Bronchial epithelial cell (primary cell): ENCODE data around the gene MCOLN1. TPM values are rescaled to one million over a fixed set of nuclear protein-coding genes. Genes with fewer than 3 reads are reported as not detected.
"Not testable (repeated sequence)": the region's sequence is repeated elsewhere in the genome, so short reads cannot be mapped to it uniquely, and the experiment has no call there.

Source experiments
- DNase-seq: peaks from one replicate; pipeline ENCODE4 v3.0.0-alpha.2; 2010; ENCODE audit warnings: low read depth
- FAIRE-seq: peaks from 2 replicates; lab custom pipeline; 2011; peaks lifted over from hg19 to GRCh38; lab: Jason Lieb, UNC
- H3K27me3 ChIP-seq: 2 replicates; pipeline ENCODE4 v1.5.1; 2011; ENCODE audit warnings: low read length; ENCODE audit not compliant: control insufficient read depth, insufficient read depth
- H3K36me3 ChIP-seq: 2 replicates; pipeline ENCODE4 v1.5.1; 2011; ENCODE audit warnings: low read length; ENCODE audit not compliant: control insufficient read depth, insufficient read depth
- H3K4me3 ChIP-seq: 2 replicates; pipeline ENCODE4 v1.5.1; 2011; ENCODE audit warnings: mild to moderate bottlenecking, low read depth, low read length, control low read depth
- total RNA-seq: library from RNA; depleted of rRNA; stranded (reverse); fragments of >200 nt; gene quantifications from 2 replicates; pipeline ENCODE4 v1.2.1, GENCODE V29; 2014
- TF ChIP-seq, protein P1 (sequence below): IDR thresholded peaks from 2 replicates; pipeline ENCODE4 v1.5.1; 2011; ENCODE audit warnings: mild to moderate bottlenecking, moderate library complexity, low read length, control low read depth, inconsistent platforms; ENCODE audit not compliant: insufficient read depth, severe bottlenecking

MCOLN1 gene
- total RNA-seq, 1 donor from 2014 or later = 3.7 TPM

DNA sequence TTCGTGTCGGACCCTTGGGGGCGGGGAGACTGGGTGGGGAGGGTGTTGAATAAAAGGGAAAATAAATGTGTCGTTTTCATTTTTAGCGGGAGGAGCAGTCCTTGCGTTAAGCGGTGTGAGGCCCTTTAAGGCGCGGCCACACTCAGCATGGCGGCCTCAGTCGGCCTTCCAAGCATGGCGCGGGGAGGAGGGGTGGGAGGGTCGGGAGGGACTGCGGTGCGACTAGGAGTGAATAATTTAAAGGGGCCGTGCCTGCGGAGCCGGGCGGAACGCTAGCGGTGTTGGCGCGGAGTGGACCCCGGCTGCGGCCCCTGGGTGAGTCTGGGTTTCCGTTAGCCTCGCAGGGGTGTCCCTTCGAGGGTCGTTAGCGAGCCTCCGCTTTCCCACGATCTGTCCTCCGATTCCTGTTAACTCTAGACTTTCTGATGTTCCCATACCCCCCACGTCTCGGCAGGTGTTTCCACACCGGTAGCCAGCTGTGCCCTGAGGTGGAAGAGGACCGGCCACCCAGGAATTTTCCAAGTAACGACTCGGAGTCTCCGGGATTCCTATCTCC, 11.6 kb downstream of the MCOLN1 start:
- Histone ChIP-seq H3K27me3 (no peaks in the 10 kb centered on the region), H3K36me3 (peaks cover 3% of the 10 kb centered on the region), H3K4me3 (peak overlapping the region; percentile 99)
- peak; percentile 69 for DNase-seq
- no peak for FAIRE-seq
- TF ChIP-seq, protein P1, sequence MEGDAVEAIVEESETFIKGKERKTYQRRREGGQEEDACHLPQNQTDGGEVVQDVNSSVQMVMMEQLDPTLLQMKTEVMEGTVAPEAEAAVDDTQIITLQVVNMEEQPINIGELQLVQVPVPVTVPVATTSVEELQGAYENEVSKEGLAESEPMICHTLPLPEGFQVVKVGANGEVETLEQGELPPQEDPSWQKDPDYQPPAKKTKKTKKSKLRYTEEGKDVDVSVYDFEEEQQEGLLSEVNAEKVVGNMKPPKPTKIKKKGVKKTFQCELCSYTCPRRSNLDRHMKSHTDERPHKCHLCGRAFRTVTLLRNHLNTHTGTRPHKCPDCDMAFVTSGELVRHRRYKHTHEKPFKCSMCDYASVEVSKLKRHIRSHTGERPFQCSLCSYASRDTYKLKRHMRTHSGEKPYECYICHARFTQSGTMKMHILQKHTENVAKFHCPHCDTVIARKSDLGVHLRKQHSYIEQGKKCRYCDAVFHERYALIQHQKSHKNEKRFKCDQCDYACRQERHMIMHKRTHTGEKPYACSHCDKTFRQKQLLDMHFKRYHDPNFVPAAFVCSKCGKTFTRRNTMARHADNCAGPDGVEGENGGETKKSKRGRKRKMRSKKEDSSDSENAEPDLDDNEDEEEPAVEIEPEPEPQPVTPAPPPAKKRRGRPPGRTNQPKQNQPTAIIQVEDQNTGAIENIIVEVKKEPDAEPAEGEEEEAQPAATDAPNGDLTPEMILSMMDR = no peak

- TF ChIP-seq, protein P1 = no peak
- FAIRE-seq (no peak), DNase-seq (peak; percentile 43)
- Histone ChIP-seq H3K27me3 (no peaks in the 10 kb centered on the region), H3K36me3 (peaks cover 1% of the 10 kb centered on the region), H3K4me3 (peak overlapping the region; percentile 99)
Observed at GRCh38 chr19:7534531-7535046, 12.2 kb downstream of the MCOLN1 start.

- peak; percentile 82 for DNase-seq
- Histone ChIP-seq H3K4me3 (peak within 1 kb of the TSS; percentile 99), H3K36me3 (peaks cover 2% of the 10 kb centered on the region), H3K27me3 (no peaks in the 10 kb centered on the region)
- TF ChIP-seq, protein P1 = no peak
- no peak for FAIRE-seq
Observed at GRCh38 chr19:7535047-7535997, 12.9 kb downstream of the MCOLN1 start, which contains the start of gene PNPLA6. Gene PNPLA6, plus strand, starts transcription at chr19:7535717. Its CDS starts 72 bp downstream, at chr19:7535789.

- TF ChIP-seq, protein P1 = no peak
- Histone ChIP-seq H3K27me3 (no peaks in the 10 kb centered on the region), H3K4me3 (peak overlapping the region; percentile 99), H3K36me3 (peaks cover 3% of the 10 kb centered on the region)
- no peak for DNase-seq
- no peak for FAIRE-seq
Observed at GRCh38 chr19:7535998-7536695, 13.7 kb downstream of the MCOLN1 start.

DNA sequence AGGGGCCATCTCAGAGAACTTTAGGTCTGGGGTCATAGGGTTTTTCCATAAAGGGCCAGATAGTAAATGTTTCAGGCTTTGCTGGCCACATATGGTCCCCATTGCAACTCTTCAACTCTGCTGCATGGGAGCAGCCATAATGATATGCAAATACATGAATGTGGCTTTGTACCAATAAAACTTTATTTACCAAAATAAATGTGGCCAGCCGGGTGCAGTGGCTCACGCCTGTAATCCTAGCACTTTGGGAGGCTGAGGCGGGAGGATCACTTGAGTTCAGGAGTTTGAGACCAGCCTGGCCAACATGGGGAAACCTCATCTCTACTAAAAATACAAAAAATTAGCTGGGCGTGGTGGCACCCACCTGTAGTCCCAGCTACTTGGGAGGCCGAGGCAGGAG, 16.6 kb downstream of the MCOLN1 start:
- H3K36me3 ChIP-seq = peaks cover 12% of the 10 kb centered on the region
- FAIRE-seq = not testable (repeated sequence)

More for the DNA sequence above, 16.6 kb downstream of the MCOLN1 start:
- not testable (repeated sequence) for H3K4me3 ChIP-seq, DNase-seq, H3K27me3 ChIP-seq
